Sciatic nerve (tissue), 2 donors: Measurements from ENCODE around the gene TTLL11. TPM values are rescaled to one million over a fixed set of nuclear protein-coding genes. Genes with fewer than 3 reads are reported as not detected.
"Not testable (repeated sequence)": the region's sequence is repeated elsewhere in the genome, so short reads cannot be mapped to it uniquely, and the experiment has no call there.

Experiments
- ATAC-seq: fragments of 200-7000 bp; cut with Tn5 transposase; one replicate; pipeline ENCODE4 v1.9.1; 2020; ENCODE audit warnings: mild to moderate bottlenecking, moderate library complexity
- DNase-seq: peaks from one replicate; pipeline ENCODE4 v3.0.0-alpha.2; 2020; ENCODE audit warnings: low spot score
- intact Hi-C: fragments of 100-400 bp; cut with DNase I; formaldehyde crosslinking; loops from one replicate; pipeline ENCODE4 v1.14.2; 2022
- total RNA-seq: library from RNA; stranded (reverse); fragmentation: NEBNext Ultra II Directional; extraction: Animal tissue kit (Norgen Biotek cat#: 25700); gene quantifications from one replicate; pipeline ENCODE4 v1.2.1, GENCODE V29; 2021
- donor health status: DM: no; HTN: no; CAD: no.
- donor health status: DM: no; HTN: no; CAD: no.

Gene TTLL11
- total RNA-seq, 1 donor from 2014 or later = 14.2 TPM

- DNase-seq = no peak
- intact Hi-C loops = no loop called here
- ATAC-seq = no peak
Observed at GRCh38 chr9:121811140-121811539, 282.0 kb downstream of the TTLL11 start.

- intact Hi-C loops = no loop called here
- DNase-seq (no peak), ATAC-seq (no peak)
Observed at GRCh38 chr9:121810489-121810888, 282.6 kb downstream of the TTLL11 start.

GRCh38 chr9:121809356-121810050 is 283.6 kb downstream of the TTLL11 start:
- no peak for ATAC-seq
- DNase-seq = no peak
- intact Hi-C loops = no loop called here

- ATAC-seq (no peak), DNase-seq (no peak)
- intact Hi-C loops = no loop called here
Observed at GRCh38 chr9:121808781-121809180, 284.3 kb downstream of the TTLL11 start.

GRCh38 chr9:121807823-121808278 is 285.3 kb downstream of the TTLL11 start:
- intact Hi-C loops = no loop called here
- DNase-seq (no peak), ATAC-seq (peak; percentile 82)

GRCh38 chr9:121807069-121807822 is 285.9 kb downstream of the TTLL11 start:
- intact Hi-C loops = no loop called here
- DNase-seq = no peak
- peak; percentile 24 for ATAC-seq

- no peak for ATAC-seq
- intact Hi-C loops = no loop called here
- DNase-seq = no peak
Observed at GRCh38 chr9:121802753-121803152, 290.4 kb downstream of the TTLL11 start.

- ATAC-seq (no peak), DNase-seq (no peak)
- intact Hi-C loops = no loop called here
Observed at GRCh38 chr9:121801579-121801978, 291.5 kb downstream of the TTLL11 start.

- intact Hi-C loops = no loop called here
- no peak for DNase-seq
- ATAC-seq = no peak
Observed at GRCh38 chr9:121800376-121800775, 292.7 kb downstream of the TTLL11 start.

GRCh38 chr9:121798941-121799340 is 294.2 kb downstream of the TTLL11 start:
- DNase-seq = no peak
- intact Hi-C loops = no loop called here
- ATAC-seq = no peak

- ATAC-seq (no peak), DNase-seq (no peak)
- intact Hi-C loops = no loop called here
Observed at GRCh38 chr9:121797081-121797480, 296.0 kb downstream of the TTLL11 start.

GRCh38 chr9:121794334-121794733 is 298.8 kb downstream of the TTLL11 start:
- intact Hi-C loops, ATAC-seq, DNase-seq: not testable (repeated sequence)

- intact Hi-C loops, DNase-seq, ATAC-seq: not testable (repeated sequence)
Observed at GRCh38 chr9:121792476-121792875, 300.6 kb downstream of the TTLL11 start.

- DNase-seq (no peak), ATAC-seq (no peak)
- intact Hi-C loops = no loop called here
Observed at GRCh38 chr9:121790841-121791240, 302.3 kb downstream of the TTLL11 start.

- DNase-seq (no peak), ATAC-seq (no peak)
- intact Hi-C loops = no loop called here
Observed at GRCh38 chr9:121788686-121789366, 304.3 kb downstream of the TTLL11 start.

GRCh38 chr9:121786998-121787422 is 306.1 kb downstream of the TTLL11 start:
- ATAC-seq (no peak), DNase-seq (no peak)
- intact Hi-C loops = no loop called here

- intact Hi-C loops = no loop called here
- ATAC-seq (no peak), DNase-seq (no peak)
Observed at GRCh38 chr9:121786543-121786948, 306.6 kb downstream of the TTLL11 start.

GRCh38 chr9:121785673-121786542 is 307.2 kb downstream of the TTLL11 start:
- intact Hi-C loops = no loop called here
- DNase-seq (no peak), ATAC-seq (peak; percentile 6)
